K562 (cell line): ENCODE measurements around the gene ODAD4. TPM values are rescaled to one million over a fixed set of nuclear protein-coding genes. Genes with fewer than 3 reads are reported as not detected.

ENCODE experiments used
- ATAC-seq: fragments of 200-7000 bp; cut with Tn5 transposase; 3 replicates; pipeline ENCODE4 v1.9.1; 2020; ENCODE audit warnings: moderate library complexity
- BruUV-seq: library from RNA; stranded (reverse); fragments of 400-500 nt; replicated peaks from 2 replicates; lab custom pipeline; 2021; lab: Mats Ljungman, UMichigan
- CTCF ChIA-PET: fragments of 300-600 bp; formaldehyde crosslinking; extraction: SDS; loops from one replicate; lab custom pipeline; 2021; ENCODE audit warnings: low intra/inter-chr PET ratio; lab: Yijun Ruan, JAX
- POLR2A ChIA-PET: fragments of 300-600, 350-650 bp; sonication (Branson Sonifier 250); formaldehyde crosslinking; extraction: SDS; loops from one replicate; lab custom pipeline; 2021; ENCODE audit warnings: antibody characterized with exemption, inconsistent platforms; lab: Yijun Ruan, JAX
- DNase-seq, 4 experiments: peaks; one replicate each; pipeline versions ENCODE4 v3.0.0 to v3.0.0-alpha.2; 2011 to 2018; ENCODE audit warnings: low spot score in 3 of 4, mixed read lengths in 3 of 4; ENCODE audit errors: extremely low read depth in 1 of 4
- FAIRE-seq: peaks from 2 replicates; lab custom pipeline; 2011; peaks lifted over from hg19 to GRCh38; lab: Jason Lieb, UNC
- H2AFZ ChIP-seq: 2 replicates; pipeline ENCODE4 v1.6.0; 2011; ENCODE audit warnings: low read depth, low read length, control low read depth, inconsistent platforms
- H3K27ac ChIP-seq: fragments of 200-600 bp; 3 replicates; pipeline ENCODE4 v1.8.0; 2011; ENCODE audit warnings: low read depth, mild to moderate bottlenecking, control low read depth, inconsistent platforms, low read length, moderate library complexity, mixed read lengths; ENCODE audit errors: extremely low read depth
- H3K27me3 ChIP-seq, 2 experiments: fragments of 300-600 bp in 1 of 2; 2 replicates in 1 of 2; 3 replicates in 1 of 2; pipeline versions ENCODE4 v1.6.0 to v1.8.0; 2011; ENCODE audit warnings: inconsistent platforms in 2 of 2, low read length in 2 of 2, mild to moderate bottlenecking in 1 of 2, mixed read lengths in 1 of 2, moderate library complexity in 1 of 2; ENCODE audit not compliant: control insufficient read depth in 2 of 2, insufficient read depth in 2 of 2
- H3K36me3 ChIP-seq: fragments of 300-600 bp; 3 replicates; pipeline ENCODE4 v1.8.0; 2011; ENCODE audit warnings: mild to moderate bottlenecking, low read length, inconsistent platforms; ENCODE audit not compliant: control insufficient read depth, insufficient read depth
- H3K4me1 ChIP-seq, 2 experiments: fragments of 200-600 bp in 1 of 2; replicated peaks in 1 of 2; 2 replicates in 1 of 2; 3 replicates in 1 of 2; pipeline versions ENCODE4 v1.5.1 to v1.8.0; 2011; ENCODE audit warnings: inconsistent platforms in 2 of 2, low read length in 2 of 2, mild to moderate bottlenecking in 1 of 2, mixed read lengths in 1 of 2, moderate library complexity in 1 of 2; ENCODE audit not compliant: control insufficient read depth in 2 of 2, insufficient read depth in 2 of 2
- H3K4me2 ChIP-seq: 2 replicates; pipeline ENCODE4 v1.6.1; 2011; ENCODE audit warnings: low read length, control low read depth, inconsistent platforms, mixed read lengths; ENCODE audit not compliant: insufficient read depth
- H3K4me3 ChIP-seq: fragments of 200-600 bp; sonication (generic), shearing (Covaris generic); 2 replicates; pipeline ENCODE4 v1.5.1; 2016; ENCODE audit warnings: control low read depth, inconsistent platforms
- H3K79me2 ChIP-seq: fragments of 200-600 bp; 3 replicates; pipeline ENCODE4 v1.8.0; 2011; ENCODE audit warnings: low read length, inconsistent platforms; ENCODE audit not compliant: control insufficient read depth, insufficient read depth
- H3K9ac ChIP-seq, 2 experiments: 2 replicates each; pipeline versions ENCODE4 v1.6.0 to v1.6.1; 2011; ENCODE audit warnings: low read depth in 2 of 2, low read length in 2 of 2, control low read depth in 1 of 2, inconsistent platforms in 1 of 2, mild to moderate bottlenecking in 1 of 2, mixed read lengths in 1 of 2; ENCODE audit not compliant: insufficient read depth in 1 of 2
- H3K9me1 ChIP-seq: one replicate; pipeline ENCODE4 v1.6.0; 2011; ENCODE audit warnings: inconsistent platforms, mild to moderate bottlenecking, low read length, moderate library complexity; ENCODE audit not compliant: control insufficient read depth, insufficient read depth
- H3K9me3 ChIP-seq: replicated peaks from 2 replicates; pipeline ENCODE4 v1.5.1; 2011; ENCODE audit warnings: low read depth, low read length, inconsistent platforms; ENCODE audit not compliant: control insufficient read depth, insufficient read depth
- H4K20me1 ChIP-seq: replicated peaks from 2 replicates; pipeline ENCODE4 v1.6.1; 2011; ENCODE audit warnings: low read length, inconsistent platforms, mixed read lengths; ENCODE audit not compliant: control insufficient read depth, insufficient read depth
- CEBPG ChIP-seq, 3 experiments: fragments of 200-800 bp in 1 of 3; sonication (Bioruptor generic) in 1 of 3; sonication (generic) in 1 of 3; formaldehyde crosslinking in 1 of 3; IDR thresholded peaks in 2 of 3; conservative IDR thresholded peaks in 1 of 3; 2 replicates each; pipeline versions ENCODE4 v1.6.1 to v1.8.0; 2016 to 2022; ENCODE audit warnings: missing compliant biosample characterization in 2 of 3, missing genetic modification characterization in 2 of 3, mild to moderate bottlenecking in 1 of 3, missing genetic modification reagents in 1 of 3
- WGBS: fragments of 100-300 bp; shearing (Covaris generic); methylation state at CpG from one replicate; pipeline ENCODE4 v1.1.6; 2016; ENCODE audit warnings: low coverage, mixed read lengths; ENCODE audit not compliant: insufficient coverage; ENCODE audit errors: missing lambda C conversion rate; 5-methylcytosine and 5-hydroxymethylcytosine counted together
- in situ Hi-C: fragments of 300-500 bp; cut with MboI; formaldehyde crosslinking; loops from 4 replicates; pipeline ENCODE4 v1.15.0; 2018; ENCODE audit warnings: inconsistent platforms, mixed read lengths
- intact Hi-C: fragments of 100-400 bp; cut with micrococcal nuclease; formaldehyde crosslinking; loops from 2 replicates; pipeline ENCODE4 v1.14.2; 2022
- polyA plus RNA-seq, 8 experiments: library from polyadenylated mRNA; depleted of rRNA in 4 of 8; stranded (reverse) in 5 of 8; unstranded in 3 of 8; fragments of >200 nt; fragmentation: Nextera tagmentation in 2 of 8; fragmentation: Illumina TruSeq in 1 of 8; extraction: Ambion mirVana in 2 of 8; extraction: Trizol in 1 of 8; gene quantifications; 2 replicates each; pipeline versions ENCODE4 v1.2.1 to v1.2.3, GENCODE V29; 2011 to 2014; ENCODE audit warnings: inconsistent platforms in 1 of 8, missing spikeins in 1 of 8
- total RNA-seq, 7 experiments: library from RNA; depleted of rRNA in 6 of 7; stranded (reverse); fragments of >200 nt in 6 of 7; fragmentation: Illumina TruSeq in 2 of 7; extraction: Trizol in 2 of 7; gene quantifications; 2 replicates each; pipeline versions ENCODE4 v1.2.1 to v1.2.3, GENCODE V29; 2011 to 2021; ENCODE audit warnings: low replicate concordance in 1 of 7
- TF ChIP-seq, protein P1 (sequence below): sonication (generic); formaldehyde crosslinking; IDR thresholded peaks from 2 replicates; pipeline ENCODE4 v1.4.0; 2020; ENCODE audit warnings: mild to moderate bottlenecking, missing genetic modification reagents

ODAD4 gene
- total and polyA plus RNA-seq, 9 of the 15 experiments (the other 6 are each of a cell fraction or from before 2014, with no cell fraction given): 0.09 to 0.98 (median 0.51) TPM

DNA sequence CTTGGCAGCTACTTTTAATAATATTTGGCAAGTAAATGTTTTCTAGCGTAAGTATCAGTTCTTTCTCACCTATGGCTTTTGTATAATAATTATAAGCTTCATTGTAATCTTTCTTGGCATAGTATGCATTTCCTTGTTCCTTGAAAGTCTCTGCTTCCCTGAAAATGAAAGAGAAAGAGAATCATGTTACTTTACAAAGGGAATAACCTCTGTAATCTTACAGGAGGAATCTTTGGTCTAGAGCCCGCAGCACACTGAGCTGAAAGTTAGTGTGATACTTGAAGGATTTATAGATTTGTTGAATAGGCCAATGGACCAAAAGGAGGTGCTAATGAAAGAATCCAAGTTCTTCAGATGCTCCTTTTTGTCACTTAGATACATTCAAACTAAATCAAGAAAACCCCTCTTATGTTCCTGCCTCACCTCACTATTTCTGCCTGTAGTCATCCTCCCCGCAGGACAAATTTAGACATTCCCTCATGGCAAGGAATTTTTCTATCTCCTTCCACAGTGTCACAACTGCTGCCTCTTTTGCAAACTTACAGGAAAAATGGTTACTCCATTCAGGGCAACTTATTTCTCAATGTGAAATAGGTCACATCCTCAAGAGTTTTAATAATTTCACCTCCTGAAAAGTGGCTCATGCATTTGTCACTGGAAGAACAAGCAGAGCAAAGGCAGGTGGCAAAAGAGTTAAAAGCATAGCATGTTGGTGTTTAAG is 70.2 kb downstream of the ODAD4 start:
- no peak for ATAC-seq
- POLR2A ChIA-PET: interaction anchor here (0.8 to 3.9 kb wide), 3 partner anchors 13 to 34 kb away, joined by 3 to 16 read pairs (median 3); partner anchors contain the start of gene CNP
- H3K4me1 ChIP-seq: no peaks in the 10 kb centered on the region; a peak in 1 of 5 replicates

More for the DNA sequence above, 70.2 kb downstream of the ODAD4 start:
- CTCF ChIA-PET: no interaction called here
- Histone ChIP-seq H3K4me2 (no peak overlapping the region), H2AFZ (no peak overlapping the region), H3K36me3 (peaks cover 85% of the 10 kb centered on the region), H3K9ac (no peak overlapping the region), H3K27ac (no peak overlapping the region), H4K20me1 (peaks cover 19% of the 10 kb centered on the region; the same call in 1 of the 2 replicates), H3K9me3 (no peaks in the 10 kb centered on the region), H3K27me3 (no peaks in the 10 kb centered on the region), H3K9me1 (no peaks in the 10 kb centered on the region), H3K4me3 (no peak overlapping the region), H3K79me2 (peaks cover 47% of the 10 kb centered on the region)
- BruUV-seq: no TSS peak
- FAIRE-seq (no peak), DNase-seq (no peak)
- in situ Hi-C loops: no loop called here
- 91% methylated on average over 3 of the region's 3 CpGs for WGBS
- TF ChIP-seq CEBPG (CRISPR knock-in tag; IDR thresholded peaks at IDR 0.05) (no peak), CEBPG (tag; conservative IDR thresholded peaks at IDR 0.05 in 1 of 2, IDR thresholded peaks at IDR 0.05 in 1 of 2) (no peak)
- TF ChIP-seq, protein P1, sequence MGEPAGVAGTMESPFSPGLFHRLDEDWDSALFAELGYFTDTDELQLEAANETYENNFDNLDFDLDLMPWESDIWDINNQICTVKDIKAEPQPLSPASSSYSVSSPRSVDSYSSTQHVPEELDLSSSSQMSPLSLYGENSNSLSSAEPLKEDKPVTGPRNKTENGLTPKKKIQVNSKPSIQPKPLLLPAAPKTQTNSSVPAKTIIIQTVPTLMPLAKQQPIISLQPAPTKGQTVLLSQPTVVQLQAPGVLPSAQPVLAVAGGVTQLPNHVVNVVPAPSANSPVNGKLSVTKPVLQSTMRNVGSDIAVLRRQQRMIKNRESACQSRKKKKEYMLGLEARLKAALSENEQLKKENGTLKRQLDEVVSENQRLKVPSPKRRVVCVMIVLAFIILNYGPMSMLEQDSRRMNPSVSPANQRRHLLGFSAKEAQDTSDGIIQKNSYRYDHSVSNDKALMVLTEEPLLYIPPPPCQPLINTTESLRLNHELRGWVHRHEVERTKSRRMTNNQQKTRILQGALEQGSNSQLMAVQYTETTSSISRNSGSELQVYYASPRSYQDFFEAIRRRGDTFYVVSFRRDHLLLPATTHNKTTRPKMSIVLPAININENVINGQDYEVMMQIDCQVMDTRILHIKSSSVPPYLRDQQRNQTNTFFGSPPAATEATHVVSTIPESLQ (CRISPR knock-in tag): no peak
- intact Hi-C loops: no loop called here
